Mucosa of stomach (tissue), 1 donor: ENCODE data around the gene STAG3.

Experiments
- H3K27me3 ChIP-seq: one replicate; pipeline ENCODE4 v1.7.0; 2013; ENCODE audit warnings: mild to moderate bottlenecking, low read length; ENCODE audit not compliant: control insufficient read depth, insufficient read depth
- H3K36me3 ChIP-seq: one replicate; pipeline ENCODE4 v1.7.0; 2013; ENCODE audit warnings: low read length; ENCODE audit not compliant: control insufficient read depth, insufficient read depth
- H3K4me1 ChIP-seq: one replicate; pipeline ENCODE4 v1.7.0; 2013; ENCODE audit warnings: mild to moderate bottlenecking, low read length; ENCODE audit not compliant: control insufficient read depth, insufficient read depth
- H3K4me3 ChIP-seq: one replicate; pipeline ENCODE4 v1.7.0; 2013; ENCODE audit warnings: low read length
- H3K9ac ChIP-seq: one replicate; pipeline ENCODE4 v1.7.0; 2013; ENCODE audit warnings: mild to moderate bottlenecking, low read length, moderate library complexity
- H3K9me3 ChIP-seq: one replicate; pipeline ENCODE4 v1.7.0; 2013; ENCODE audit warnings: mild to moderate bottlenecking, low read length, moderate library complexity; ENCODE audit not compliant: control insufficient read depth
- donor health status: Pancreatic carcinoma.

Gene STAG3

DNA sequence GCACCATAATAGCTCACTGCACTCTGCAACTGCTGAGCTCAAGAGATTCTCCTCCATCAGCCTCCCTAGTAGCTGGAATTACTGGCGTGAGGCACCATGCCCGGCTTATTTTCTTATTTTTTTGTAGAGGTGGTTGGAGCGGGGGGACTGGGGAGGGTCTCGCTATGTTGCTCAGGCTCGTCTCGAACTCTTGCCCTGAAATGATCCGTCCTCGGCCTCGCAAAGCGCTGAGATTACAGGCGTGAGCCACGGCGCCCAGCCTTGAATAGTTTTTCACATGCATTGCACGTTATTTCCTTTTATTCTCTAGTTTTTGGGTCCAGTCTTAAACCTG, 29.5 kb upstream of the STAG3 start:
- Histone ChIP-seq H3K9me3 (no peaks in the 10 kb centered on the region), H3K27me3 (no peaks in the 10 kb centered on the region), H3K4me1 (peaks cover 15% of the 10 kb centered on the region), H3K4me3 (peak overlapping the region; percentile 45), H3K36me3 (no peaks in the 10 kb centered on the region), H3K9ac (peak overlapping the region; percentile 65)

DNA sequence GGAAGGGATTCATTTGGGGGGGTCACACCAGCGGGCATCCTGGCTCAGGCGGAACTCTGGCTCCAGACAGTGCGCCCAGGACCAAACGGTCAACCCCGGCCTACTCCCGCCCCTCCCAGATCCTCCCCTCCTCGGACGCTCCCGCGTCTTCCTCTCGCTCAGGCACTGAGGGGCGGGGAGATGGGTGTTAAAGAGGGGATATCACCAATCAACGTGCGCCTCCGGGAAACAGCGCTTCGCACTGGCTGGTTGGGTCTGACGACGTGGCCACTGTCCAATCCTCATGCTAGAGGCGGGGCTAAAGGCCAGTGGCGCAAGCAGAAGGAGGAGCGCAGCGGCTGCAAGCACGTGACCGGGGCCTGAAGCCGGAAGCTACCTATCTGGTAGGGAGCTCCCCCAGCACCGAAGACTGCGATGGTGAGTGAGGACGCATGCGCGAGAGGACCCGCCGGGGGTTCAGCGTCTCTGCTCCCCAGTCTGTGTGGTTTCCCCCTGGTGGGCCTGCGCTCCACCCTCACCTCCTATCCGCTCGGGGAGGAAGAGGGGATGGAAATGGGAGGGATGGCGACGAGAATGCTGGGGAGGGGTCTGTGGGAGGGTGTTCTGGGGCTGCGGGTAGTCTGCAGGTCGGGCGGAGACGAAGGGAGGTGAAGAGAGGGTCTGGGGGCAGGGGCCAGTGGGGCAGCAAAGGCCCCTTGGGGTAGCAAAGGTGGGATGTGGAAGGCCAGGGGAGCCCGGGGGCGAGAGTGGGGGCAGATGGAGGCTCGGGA, 29.0 kb upstream of the STAG3 start, which contains the start of gene LAMTOR4:
Gene LAMTOR4 (plus strand): TSS at position 360 of the 770 bp plus-strand sequence. CDS start 55 bp downstream, at position 415.
- peak within 1 kb of the TSS; percentile 45 for H3K4me3 ChIP-seq
- H3K36me3 ChIP-seq, result no peaks in the 10 kb centered on the region
- no peaks in the 10 kb centered on the region for H3K9me3 ChIP-seq
- H3K4me1 ChIP-seq, result peaks cover 20% of the 10 kb centered on the region
- peak within 1 kb of the TSS; percentile 81 for H3K9ac ChIP-seq
- H3K27me3 ChIP-seq, result no peaks in the 10 kb centered on the region

GRCh38 chr7:100152404-100152803, 25.3 kb upstream of the STAG3 start:
- Histone ChIP-seq H3K4me3 (no peak overlapping the region), H3K9ac (no peak overlapping the region), H3K36me3 (peaks cover 5% of the 10 kb centered on the region), H3K27me3 (no peaks in the 10 kb centered on the region), H3K4me1 (peaks cover 52% of the 10 kb centered on the region), H3K9me3 (no peaks in the 10 kb centered on the region)

GRCh38 chr7:100152937-100153666, 24.6 kb upstream of the STAG3 start:
- no peak overlapping the region for H3K4me3 ChIP-seq
- H3K4me1 ChIP-seq, result peaks cover 55% of the 10 kb centered on the region
- H3K27me3 ChIP-seq, result no peaks in the 10 kb centered on the region
- no peaks in the 10 kb centered on the region for H3K9me3 ChIP-seq
- peaks cover 5% of the 10 kb centered on the region for H3K36me3 ChIP-seq
- H3K9ac ChIP-seq, result no peak overlapping the region

- Histone ChIP-seq H3K36me3 (peaks cover 5% of the 10 kb centered on the region), H3K9ac (no peak overlapping the region), H3K4me1 (peaks cover 55% of the 10 kb centered on the region), H3K4me3 (no peak overlapping the region), H3K9me3 (no peaks in the 10 kb centered on the region), H3K27me3 (no peaks in the 10 kb centered on the region)
Measured at GRCh38 chr7:100153708-100154535, 23.8 kb upstream of the STAG3 start.

DNA sequence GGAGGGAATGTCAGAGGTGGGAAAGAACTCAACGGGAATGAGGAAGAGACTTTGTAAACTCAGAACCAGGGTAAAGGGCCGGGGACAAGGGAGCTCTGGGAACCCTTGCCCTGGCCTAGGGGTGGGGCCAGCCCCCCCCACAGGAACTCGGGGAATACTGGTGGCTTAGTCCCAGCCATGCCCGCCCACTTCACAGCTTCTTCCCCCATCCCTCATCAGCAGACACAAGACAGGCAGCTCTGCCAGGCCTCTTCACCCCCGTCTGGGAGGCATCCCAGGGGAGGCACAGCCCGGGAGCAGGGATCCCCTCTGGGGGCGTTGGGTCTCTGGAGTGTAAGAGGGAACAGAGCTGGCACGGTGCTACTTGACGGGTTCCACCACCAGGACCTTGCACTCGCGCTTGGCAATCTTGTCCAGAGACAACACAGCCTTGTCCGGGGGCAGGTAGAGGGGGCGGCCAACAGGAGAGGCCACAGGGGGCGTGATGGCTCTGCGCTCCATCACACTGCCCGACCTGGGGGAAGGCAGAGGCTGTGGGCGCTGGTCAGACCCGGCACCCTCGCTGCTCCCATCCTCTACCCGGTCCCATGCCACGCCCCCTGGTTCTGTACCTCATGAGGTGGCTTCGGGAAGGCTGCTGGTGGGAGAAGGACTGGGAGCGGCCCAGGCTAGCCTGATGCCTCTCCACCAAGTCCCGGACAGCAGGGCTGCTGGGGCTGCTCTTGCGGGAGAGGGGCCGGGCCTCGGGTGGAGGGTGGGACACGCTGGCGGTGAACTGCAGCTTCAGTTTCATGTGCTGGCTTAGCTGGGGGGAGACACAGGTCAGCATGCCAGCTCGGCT, 22.8 kb upstream of the STAG3 start:
- no peaks in the 10 kb centered on the region for H3K27me3 ChIP-seq
- no peak overlapping the region for H3K4me3 ChIP-seq
- peaks cover 5% of the 10 kb centered on the region for H3K36me3 ChIP-seq
- no peak overlapping the region for H3K9ac ChIP-seq
- no peaks in the 10 kb centered on the region for H3K9me3 ChIP-seq
- peaks cover 51% of the 10 kb centered on the region for H3K4me1 ChIP-seq

GRCh38 chr7:100155553-100156317, 22.0 kb upstream of the STAG3 start:
- Histone ChIP-seq H3K9ac (no peak overlapping the region), H3K36me3 (peaks cover 5% of the 10 kb centered on the region)

DNA sequence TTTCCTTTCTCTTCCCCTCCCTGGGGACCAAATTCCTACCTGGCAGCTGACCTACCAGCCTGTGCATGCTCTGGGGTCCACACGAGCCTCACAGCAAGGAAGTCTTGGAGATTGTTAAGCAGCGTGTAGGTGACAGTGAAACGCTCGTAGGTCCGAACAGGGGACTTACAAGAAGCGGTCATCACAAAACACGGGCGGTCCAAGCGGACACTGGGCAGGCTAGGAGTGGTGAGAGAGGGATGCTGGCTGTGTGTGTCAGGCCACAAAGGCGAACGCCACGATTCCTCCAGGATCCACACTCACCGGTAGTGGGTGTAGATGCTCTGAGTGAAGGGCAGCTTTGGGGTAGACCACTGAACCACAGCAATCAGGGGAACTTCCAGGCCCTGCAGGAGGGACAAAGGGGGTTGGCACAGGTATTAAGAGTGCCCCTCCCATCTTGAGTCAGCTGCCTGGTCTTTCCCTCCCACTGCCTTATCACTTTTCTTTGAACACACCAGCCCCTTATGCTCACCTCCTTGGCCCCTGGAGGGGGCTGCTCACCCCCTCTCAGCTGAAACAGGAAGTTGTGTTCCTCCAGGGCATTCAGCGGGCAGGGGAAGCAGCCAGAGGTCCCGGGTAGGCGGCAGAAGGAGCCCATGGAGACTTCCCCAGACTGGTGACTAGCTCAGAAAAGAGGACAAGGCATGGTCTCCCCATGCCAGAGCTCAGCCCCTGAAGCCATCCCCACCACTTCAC, 21.2 kb upstream of the STAG3 start:
- H3K4me3 ChIP-seq, result no peak overlapping the region
- no peak overlapping the region for H3K9ac ChIP-seq
- peaks cover 5% of the 10 kb centered on the region for H3K36me3 ChIP-seq
- H3K4me1 ChIP-seq, result peaks cover 50% of the 10 kb centered on the region
- no peaks in the 10 kb centered on the region for H3K9me3 ChIP-seq
- no peaks in the 10 kb centered on the region for H3K27me3 ChIP-seq

More at GRCh38 chr7:100155553-100156317, 22.0 kb upstream of the STAG3 start:
- H3K4me1 ChIP-seq, result peaks cover 50% of the 10 kb centered on the region
- H3K4me3 ChIP-seq, result no peak overlapping the region
- no peaks in the 10 kb centered on the region for H3K27me3 ChIP-seq
- no peaks in the 10 kb centered on the region for H3K9me3 ChIP-seq

GRCh38 chr7:100157069-100157333, 20.7 kb upstream of the STAG3 start:
- Histone ChIP-seq H3K9ac (peak overlapping the region; percentile 86), H3K4me3 (no peak overlapping the region), H3K4me1 (peaks cover 50% of the 10 kb centered on the region), H3K36me3 (peaks cover 5% of the 10 kb centered on the region), H3K27me3 (no peaks in the 10 kb centered on the region), H3K9me3 (no peaks in the 10 kb centered on the region)

GRCh38 chr7:100157334-100158228, 20.1 kb upstream of the STAG3 start:
- peaks cover 50% of the 10 kb centered on the region for H3K4me1 ChIP-seq
- H3K4me3 ChIP-seq, result peak overlapping the region; percentile 56
- H3K27me3 ChIP-seq, result no peaks in the 10 kb centered on the region
- no peaks in the 10 kb centered on the region for H3K9me3 ChIP-seq
- peak overlapping the region; percentile 86 for H3K9ac ChIP-seq
- H3K36me3 ChIP-seq, result peaks cover 5% of the 10 kb centered on the region
